Esophagus muscularis mucosa (tissue), 4 donors: ENCODE data around the gene C10orf53. TPM values are rescaled to one million over a fixed set of nuclear protein-coding genes. Genes with fewer than 3 reads are reported as not detected.

Experiments
- DNase-seq: peaks from one replicate; pipeline ENCODE4 v3.0.0-alpha.2; 2017; ENCODE audit errors: extremely low spot score
- H3K27ac ChIP-seq, 4 donors: fragments of 200-600 bp; sonication (generic); replicated peaks in 1 of 4; 1 replicate in 3 of 4; 2 replicates in 1 of 4; pipeline ENCODE4 v1.5.1; 2016 to 2019; ENCODE audit warnings: mild to moderate bottlenecking in 1 of 4
- H3K27me3 ChIP-seq, 4 donors: fragments of 200-600 bp; sonication (generic); one replicate each; pipeline versions ENCODE4 v1.5.1 to v1.6.0; 2016 to 2019
- H3K36me3 ChIP-seq, 4 donors: fragments of 200-600 bp; sonication (generic); one replicate each; pipeline ENCODE4 v1.5.1; 2016 to 2019
- H3K4me1 ChIP-seq, 4 donors: fragments of 200-600 bp; sonication (generic); one replicate each; pipeline ENCODE4 v1.5.1; 2016 to 2019
- H3K4me3 ChIP-seq, 4 donors: fragments of 200-600 bp; sonication (generic); 1 replicate in 2 of 4; 2 replicates in 2 of 4; pipeline ENCODE4 v1.5.1; 2016 to 2019; ENCODE audit warnings: mild to moderate bottlenecking in 4 of 4, moderate library complexity in 1 of 4
- H3K9me3 ChIP-seq, 4 donors: fragments of 200-600 bp; sonication (generic); 1 replicate in 3 of 4; 2 replicates in 1 of 4; pipeline ENCODE4 v1.5.1; 2016 to 2019
- CTCF ChIP-seq, 3 experiments: fragments of 200-600 bp in 2 of 3; fragments of 450-650 bp in 1 of 3; sonication (generic) in 2 of 3; IDR thresholded peaks; one replicate each; pipeline ENCODE4 v1.5.1; 2017 to 2019; ENCODE audit warnings: antibody characterized with exemption in 3 of 3, mild to moderate bottlenecking in 2 of 3, moderate library complexity in 1 of 3
- EP300 ChIP-seq: sonication (generic); formaldehyde crosslinking; IDR thresholded peaks from one replicate; pipeline ENCODE4 v1.6.1; 2017; ENCODE audit warnings: antibody characterized with exemption
- POLR2A ChIP-seq: fragments of 450-650 bp; IDR thresholded peaks from one replicate; pipeline ENCODE4 v1.6.1; 2017; ENCODE audit warnings: antibody characterized with exemption, moderate library complexity, mild to moderate bottlenecking, low read depth
- POLR2AphosphoS5 ChIP-seq, 2 donors: sonication (generic); formaldehyde crosslinking; IDR thresholded peaks; one replicate each; pipeline ENCODE4 v1.6.1; 2017; ENCODE audit warnings: antibody characterized with exemption in 2 of 2
- WGBS: methylation state at CpG from one replicate; pipeline ENCODE4 v1.1.5; 2018; 5-methylcytosine and 5-hydroxymethylcytosine counted together
- intact Hi-C: fragments of 100-400 bp; cut with DNase I; formaldehyde crosslinking; loops from one replicate; pipeline ENCODE4 v1.15.1; 2023
- total RNA-seq, 4 donors: library from RNA; depleted of rRNA; stranded (reverse); fragments of >200 nt; gene quantifications; one replicate each; pipeline versions ENCODE4 v1.1.0 to v1.2.1, GENCODE V29; 2016

The C10orf53 gene
- total RNA-seq, 4 donors from 2014 or later, result not detected

- WGBS, result 78% methylated on average over 8 of the region's 8 CpGs
- intact Hi-C loops, result no loop called here
- no peak for DNase-seq
Observed at GRCh38 chr10:49634069-49634660, 45.3 kb upstream of the C10orf53 start.

GRCh38 chr10:49642311-49642710, 37.1 kb upstream of the C10orf53 start:
- H3K27me3 ChIP-seq, result peaks cover 0 to 70% (median 0%) of the 10 kb centered on the region in 4 donors
- H3K36me3 ChIP-seq, result no peaks in the 10 kb centered on the region
- no peaks in the 10 kb centered on the region for H3K4me1 ChIP-seq
- DNase-seq, result no peak
- TF ChIP-seq POLR2A (no peak), POLR2AphosphoS5 (IDR thresholded peaks at IDR 0.05) (no peak), EP300 (no peak), CTCF (IDR thresholded peaks at IDR 0.05) (no peak)
- WGBS, result 83% methylated on average over 3 of the region's 3 CpGs
- H3K27ac ChIP-seq, result no peak overlapping the region
- H3K4me3 ChIP-seq, result no peak overlapping the region
- no peaks in the 10 kb centered on the region for H3K9me3 ChIP-seq
- intact Hi-C loops, result no loop called here

More at GRCh38 chr10:49634069-49634660, 45.3 kb upstream of the C10orf53 start:
- Histone ChIP-seq H3K4me1 (no peaks in the 10 kb centered on the region), H3K9me3 (no peaks in the 10 kb centered on the region), H3K27me3 (peaks cover 0 to 18% (median 0%) of the 10 kb centered on the region in 4 donors), H3K27ac (no peak overlapping the region), H3K36me3 (no peaks in the 10 kb centered on the region), H3K4me3 (no peak overlapping the region)
- TF ChIP-seq POLR2A (no peak), CTCF (IDR thresholded peaks at IDR 0.05) (no peak), EP300 (no peak), POLR2AphosphoS5 (IDR thresholded peaks at IDR 0.05) (no peak)

GRCh38 chr10:49643241-49644034, 36.0 kb upstream of the C10orf53 start:
- intact Hi-C loops, result no loop called here
- Histone ChIP-seq H3K27ac (no peak overlapping the region), H3K36me3 (no peaks in the 10 kb centered on the region), H3K4me1 (no peaks in the 10 kb centered on the region), H3K9me3 (no peaks in the 10 kb centered on the region), H3K27me3 (peaks cover 0 to 77% (median 0%) of the 10 kb centered on the region in 4 donors), H3K4me3 (no peak overlapping the region)
- TF ChIP-seq CTCF (IDR thresholded peaks at IDR 0.05), result no peak
- TF ChIP-seq POLR2AphosphoS5 (IDR thresholded peaks at IDR 0.05), result no peak
- TF ChIP-seq POLR2A, result no peak
- TF ChIP-seq EP300, result no peak
- DNase-seq, result no peak
- WGBS, result 85% methylated on average over 4 of the region's 5 CpGs

GRCh38 chr10:49644035-49644646, 35.3 kb upstream of the C10orf53 start:
- Histone ChIP-seq H3K27ac (no peak overlapping the region), H3K36me3 (no peaks in the 10 kb centered on the region), H3K4me3 (no peak overlapping the region), H3K4me1 (no peaks in the 10 kb centered on the region), H3K9me3 (no peaks in the 10 kb centered on the region), H3K27me3 (peaks cover 0 to 74% (median 0%) of the 10 kb centered on the region in 4 donors)
- DNase-seq, result no peak
- intact Hi-C loops, result no loop called here
- 74% methylated on average over 7 of the region's 7 CpGs for WGBS
- no peak for TF ChIP-seq EP300
- TF ChIP-seq POLR2A, result no peak
- TF ChIP-seq CTCF (IDR thresholded peaks at IDR 0.05), result no peak
- no peak for TF ChIP-seq POLR2AphosphoS5 (IDR thresholded peaks at IDR 0.05)
